Measurements from ENCODE around the gene OR2T33. TPM values are rescaled to one million over a fixed set of nuclear protein-coding genes. Genes with fewer than 3 reads are reported as not detected.
"Not testable (repeated sequence)": the region's sequence is repeated elsewhere in the genome, so short reads cannot be mapped to it uniquely, and the experiment has no call there.

The OR2T33 gene, protein sequence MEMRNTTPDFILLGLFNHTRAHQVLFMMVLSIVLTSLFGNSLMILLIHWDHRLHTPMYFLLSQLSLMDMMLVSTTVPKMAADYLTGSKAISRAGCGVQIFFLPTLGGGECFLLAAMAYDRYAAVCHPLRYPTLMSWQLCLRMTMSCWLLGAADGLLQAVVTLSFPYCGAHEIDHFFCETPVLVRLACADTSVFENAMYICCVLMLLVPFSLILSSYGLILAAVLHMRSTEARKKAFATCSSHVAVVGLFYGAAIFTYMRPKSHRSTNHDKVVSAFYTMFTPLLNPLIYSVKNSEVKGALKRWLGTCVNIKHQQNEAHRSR
- total RNA-seq = not detected

DNA sequence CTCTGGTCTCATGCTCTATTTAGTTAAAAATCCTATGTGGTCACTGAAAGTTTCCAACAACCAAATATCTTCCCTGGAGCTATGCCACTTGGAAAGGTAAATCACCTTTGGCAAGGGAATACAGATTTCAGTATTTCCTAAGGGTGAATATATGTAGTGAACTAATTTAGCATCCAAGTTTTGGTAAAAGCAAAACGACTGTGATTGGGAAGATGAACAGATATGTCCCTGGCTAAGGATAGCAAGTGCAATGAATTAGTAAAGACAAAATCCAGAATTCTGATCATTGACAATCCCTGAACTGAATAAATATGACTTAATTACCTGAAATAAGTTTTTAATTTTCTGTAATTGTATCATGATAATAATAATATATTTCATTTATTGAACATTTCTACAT lies at the start of gene OR2T33:
TSS of gene OR2T33 (minus strand) at position 101 of the 400 bp plus-strand sequence. CDS start 4,162 bp downstream, outside the sequence.
- H3K4me3 Mint-ChIP-seq = no peak within 1 kb of the TSS
- H3K36me3 Mint-ChIP-seq (ENCODE audit: low read depth) = no peaks in the 10 kb centered on the region
- no peak within 1 kb of the TSS for H3K27ac Mint-ChIP-seq
- DNase-seq = no peak
- no peaks in the 10 kb centered on the region for H3K4me1 Mint-ChIP-seq
- ChIA-PET CTCF (no interaction called here), POLR2A (no interaction called here)
- no peaks in the 10 kb centered on the region for H3K9me3 Mint-ChIP-seq
- no peaks in the 10 kb centered on the region for H3K27me3 Mint-ChIP-seq

- Mint-ChIP-seq H3K36me3 (ENCODE audit: low read depth) (no peaks in the 10 kb centered on the region), H3K4me3 (no peak within 1 kb of the TSS), H3K9me3 (no peaks in the 10 kb centered on the region), H3K4me1 (no peaks in the 10 kb centered on the region), H3K27ac (no peak within 1 kb of the TSS), H3K27me3 (no peaks in the 10 kb centered on the region)
- POLR2A ChIA-PET = no interaction called here
- CTCF ChIA-PET = no interaction called here
- DNase-seq = no peak
Observed at GRCh38 chr1:248324468-248324867, 46.7 kb upstream of the OR2T33 start, which contains the start of gene OR2M7. TSS of gene OR2M7 (minus strand) at chr1:248324568. CDS start at chr1:248324568, 0 bp downstream.

DNA sequence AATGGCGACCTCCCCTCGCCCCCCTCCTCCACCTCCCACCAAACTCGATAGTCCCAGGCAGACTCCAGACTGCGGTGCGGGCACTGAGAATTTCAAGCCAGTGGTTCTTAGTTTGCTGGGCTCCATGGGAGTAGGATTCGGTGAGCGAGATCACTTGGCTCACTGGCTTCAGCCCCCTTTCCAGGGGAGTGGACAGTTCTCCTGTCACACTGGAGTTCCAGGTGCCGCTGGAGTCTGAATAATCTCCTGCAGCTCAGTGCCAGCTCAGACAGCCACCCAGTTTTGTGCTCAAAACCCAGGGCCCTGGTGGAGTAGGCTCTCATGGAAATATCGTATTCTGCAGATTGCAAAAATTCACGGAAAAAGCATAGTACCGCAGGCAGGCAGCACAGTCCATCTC lies 39.0 kb upstream of the OR2T33 start:
- no peak for DNase-seq
- Mint-ChIP-seq H3K4me3 (no peak overlapping the region), H3K4me1 (no peaks in the 10 kb centered on the region), H3K9me3 (peaks cover 3% of the 10 kb centered on the region), H3K36me3 (ENCODE audit: low read depth) (no peaks in the 10 kb centered on the region), H3K27me3 (no peaks in the 10 kb centered on the region), H3K27ac (no peak overlapping the region)
- CTCF ChIA-PET = no interaction called here
- POLR2A ChIA-PET = no interaction called here

DNA sequence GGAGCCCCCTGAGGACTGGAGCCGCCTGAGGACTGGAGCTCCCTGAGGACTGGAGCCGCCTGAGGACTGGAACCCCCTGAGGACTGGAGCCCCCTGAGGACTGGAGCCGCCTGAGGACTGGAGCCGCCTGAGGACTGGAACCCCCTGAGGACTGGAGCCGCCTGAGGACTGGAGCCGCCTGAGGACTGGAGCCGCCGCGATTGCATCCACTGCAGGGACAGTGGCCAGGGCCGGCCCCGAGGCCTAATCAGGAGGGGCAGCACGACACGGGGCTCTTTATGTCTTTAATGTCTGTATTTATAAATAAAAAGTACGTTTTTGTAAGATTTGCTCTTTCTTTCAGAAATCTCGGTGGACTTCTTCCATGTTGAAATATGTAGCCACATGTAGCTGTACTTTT lies 29.0 kb upstream of the OR2T33 start:
- H3K4me1 Mint-ChIP-seq; H3K9me3 Mint-ChIP-seq; H3K4me3 Mint-ChIP-seq; CTCF ChIA-PET; H3K36me3 Mint-ChIP-seq (ENCODE audit: low read depth); DNase-seq; H3K27me3 Mint-ChIP-seq; H3K27ac Mint-ChIP-seq; POLR2A ChIA-PET: not testable (repeated sequence)

GRCh38 chr1:248306103-248306502 lies 28.3 kb upstream of the OR2T33 start:
- Mint-ChIP-seq H3K27me3 (no peaks in the 10 kb centered on the region), H3K4me1 (no peaks in the 10 kb centered on the region), H3K36me3 (ENCODE audit: low read depth) (no peaks in the 10 kb centered on the region), H3K9me3 (no peaks in the 10 kb centered on the region), H3K27ac (no peak overlapping the region), H3K4me3 (no peak overlapping the region)
- POLR2A ChIA-PET = no interaction called here
- no peak for DNase-seq
- CTCF ChIA-PET = no interaction called here

GRCh38 chr1:248305672-248306071 lies 27.9 kb upstream of the OR2T33 start:
- H3K27me3 Mint-ChIP-seq; DNase-seq; POLR2A ChIA-PET; H3K4me3 Mint-ChIP-seq; H3K4me1 Mint-ChIP-seq; H3K27ac Mint-ChIP-seq; CTCF ChIA-PET; H3K9me3 Mint-ChIP-seq; H3K36me3 Mint-ChIP-seq (ENCODE audit: low read depth): not testable (repeated sequence)

DNA sequence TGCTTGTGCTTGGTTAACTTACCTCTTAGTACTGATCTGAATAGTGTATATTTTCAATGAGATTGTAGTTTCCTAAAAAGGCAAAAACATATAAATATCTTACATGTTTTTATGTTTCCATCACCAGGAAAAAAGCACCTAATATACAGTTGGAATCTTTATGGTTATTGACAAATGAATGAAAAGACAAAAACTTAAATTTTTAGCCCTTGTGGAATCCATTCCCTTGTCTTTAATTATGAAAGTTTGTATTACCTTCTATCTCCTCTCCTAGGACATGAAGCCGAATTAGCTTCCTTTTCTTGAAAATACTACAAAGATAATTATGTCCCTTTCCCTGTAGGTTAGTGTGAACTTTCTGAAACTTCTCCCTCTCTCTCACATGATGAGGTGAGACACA lies 25.5 kb upstream of the OR2T33 start, which contains the start of gene OR2T12:
TSS of gene OR2T12 (minus strand) at position 101 of the 400 bp plus-strand sequence. CDS start 7,846 bp downstream, outside the sequence.
- DNase-seq = no peak
- ChIA-PET CTCF (no interaction called here), POLR2A (no interaction called here)
- H3K4me1 Mint-ChIP-seq = no peaks in the 10 kb centered on the region
- no peak within 1 kb of the TSS for H3K27ac Mint-ChIP-seq
- no peak within 1 kb of the TSS for H3K4me3 Mint-ChIP-seq
- no peaks in the 10 kb centered on the region for H3K27me3 Mint-ChIP-seq
- H3K9me3 Mint-ChIP-seq = no peaks in the 10 kb centered on the region
- H3K36me3 Mint-ChIP-seq (ENCODE audit: low read depth) = no peaks in the 10 kb centered on the region

- H3K36me3 Mint-ChIP-seq (ENCODE audit: low read depth) = no peaks in the 10 kb centered on the region
- no peak for DNase-seq
- no peaks in the 10 kb centered on the region for H3K4me1 Mint-ChIP-seq
- CTCF ChIA-PET = no interaction called here
- no peak overlapping the region for H3K4me3 Mint-ChIP-seq
- H3K9me3 Mint-ChIP-seq = peaks cover under 1% of the 10 kb centered on the region
- H3K27ac Mint-ChIP-seq = no peak overlapping the region
- H3K27me3 Mint-ChIP-seq = no peaks in the 10 kb centered on the region
- POLR2A ChIA-PET = no interaction called here
Observed at GRCh38 chr1:248288391-248288790, 10.6 kb upstream of the OR2T33 start.

DNA sequence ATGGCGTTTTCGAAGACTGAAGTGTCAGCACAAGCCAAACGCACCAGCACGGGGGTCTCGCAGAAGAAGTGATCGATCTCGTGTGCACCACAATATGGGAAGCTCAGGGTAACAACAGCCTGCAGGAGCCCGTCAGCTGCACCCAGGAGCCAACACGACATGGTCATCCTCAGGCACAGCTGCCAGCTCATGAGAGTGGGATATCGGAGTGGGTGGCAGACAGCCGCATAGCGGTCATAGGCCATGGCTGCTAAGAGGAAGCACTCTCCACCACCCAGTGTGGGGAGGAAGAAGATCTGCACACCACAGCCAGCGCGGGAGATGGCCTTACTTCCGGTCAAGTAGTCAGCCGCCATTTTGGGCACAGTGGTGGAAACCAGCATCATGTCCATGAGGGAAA lies 4.6 kb downstream of the OR2T33 start:
- H3K27ac Mint-ChIP-seq; H3K27me3 Mint-ChIP-seq; H3K4me3 Mint-ChIP-seq; DNase-seq; POLR2A ChIA-PET; H3K36me3 Mint-ChIP-seq (ENCODE audit: low read depth); H3K4me1 Mint-ChIP-seq; CTCF ChIA-PET; H3K9me3 Mint-ChIP-seq: not testable (repeated sequence)

DNA sequence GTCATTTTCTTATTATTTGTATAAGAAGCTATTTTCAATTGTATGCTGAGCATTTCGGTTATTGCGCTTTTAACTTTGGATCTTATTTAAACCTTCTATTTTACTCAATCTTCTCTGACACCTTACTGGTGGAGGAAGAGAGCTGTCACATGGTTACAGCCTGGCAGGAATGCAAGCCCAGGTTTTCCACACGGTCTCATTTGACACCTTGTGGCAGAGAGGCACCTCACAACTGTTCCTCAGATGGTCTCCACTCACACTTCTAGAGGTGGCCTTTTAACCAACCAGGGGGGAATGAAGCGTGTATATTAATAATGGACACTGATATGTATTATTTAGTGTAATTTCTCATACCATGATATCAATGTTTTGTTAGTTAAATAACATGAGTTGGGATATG lies 9.6 kb downstream of the OR2T33 start:
- Mint-ChIP-seq H3K27ac (no peak overlapping the region), H3K4me1 (no peaks in the 10 kb centered on the region), H3K4me3 (no peak overlapping the region), H3K9me3 (no peaks in the 10 kb centered on the region), H3K27me3 (no peaks in the 10 kb centered on the region), H3K36me3 (ENCODE audit: low read depth) (no peaks in the 10 kb centered on the region)
- POLR2A ChIA-PET = no interaction called here
- CTCF ChIA-PET = no interaction called here
- no peak for DNase-seq

GRCh38 chr1:248259309-248259708 lies 18.5 kb downstream of the OR2T33 start:
- H3K36me3 Mint-ChIP-seq (ENCODE audit: low read depth); H3K9me3 Mint-ChIP-seq; H3K27me3 Mint-ChIP-seq; H3K27ac Mint-ChIP-seq; H3K4me3 Mint-ChIP-seq; H3K4me1 Mint-ChIP-seq; DNase-seq; POLR2A ChIA-PET: not testable (repeated sequence)
- CTCF ChIA-PET = interaction anchor here (0.6 kb wide), 1 partner anchor 360 kb away, joined by 4 read pairs; no protein-coding TSS in a partner anchor

DNA sequence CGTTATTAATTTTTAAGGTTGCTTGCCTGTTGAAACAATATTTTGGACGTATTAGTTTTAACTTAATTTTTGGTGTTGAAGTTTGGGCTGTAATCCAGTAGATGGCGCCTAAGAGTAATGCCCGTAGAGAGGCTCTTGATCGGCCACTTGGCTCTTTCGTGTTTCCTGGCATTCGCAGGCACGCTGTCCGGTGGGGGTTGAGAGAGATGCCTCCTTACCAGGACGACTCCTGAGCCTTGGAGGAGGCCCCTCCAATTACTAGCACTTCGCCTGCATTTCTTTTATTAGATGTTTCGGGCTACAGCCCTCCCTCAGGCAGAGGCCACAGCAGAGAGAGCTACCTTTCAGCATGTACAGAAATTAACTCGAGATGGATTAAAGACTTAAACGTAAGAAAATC lies 34.6 kb downstream of the OR2T33 start:
- Mint-ChIP-seq H3K27me3 (peaks cover 4% of the 10 kb centered on the region), H3K9me3 (no peaks in the 10 kb centered on the region), H3K4me1 (peaks cover 2% of the 10 kb centered on the region), H3K4me3 (no peak overlapping the region), H3K36me3 (ENCODE audit: low read depth) (no peaks in the 10 kb centered on the region), H3K27ac (no peak overlapping the region)
- POLR2A ChIA-PET = no interaction called here
- CTCF ChIA-PET = no interaction called here
- DNase-seq = peak; percentile 51

GRCh38 chr1:248239478-248239877 lies 38.3 kb downstream of the OR2T33 start:
- no peak for DNase-seq
- POLR2A ChIA-PET = no interaction called here
- peaks cover 2% of the 10 kb centered on the region for H3K27me3 Mint-ChIP-seq
- peaks cover 2% of the 10 kb centered on the region for H3K4me1 Mint-ChIP-seq
- no peak overlapping the region for H3K27ac Mint-ChIP-seq
- no peaks in the 10 kb centered on the region for H3K9me3 Mint-ChIP-seq
- H3K36me3 Mint-ChIP-seq (ENCODE audit: low read depth) = no peaks in the 10 kb centered on the region
- CTCF ChIA-PET = no interaction called here
- H3K4me3 Mint-ChIP-seq = no peak overlapping the region

DNA sequence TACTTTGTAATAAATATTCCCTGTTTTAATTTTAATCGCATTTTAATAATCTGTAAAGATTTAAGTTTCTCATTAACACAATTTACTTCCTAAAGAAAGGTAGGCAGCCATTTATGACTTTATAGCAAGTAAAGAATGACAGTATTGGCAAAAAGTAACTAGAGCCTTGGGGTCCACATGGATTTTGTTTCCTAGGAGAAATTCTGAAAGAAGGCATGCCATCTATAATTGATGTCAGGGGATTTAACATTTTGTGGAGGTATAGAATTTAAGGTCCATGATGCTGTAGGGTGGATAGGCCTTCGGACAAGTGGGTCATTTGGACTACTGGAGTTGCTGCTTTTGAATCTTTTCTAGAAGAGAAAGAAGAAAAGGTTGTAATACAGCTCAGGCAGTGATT lies 46.7 kb downstream of the OR2T33 start, which contains the start of gene OR2M4:
TSS of gene OR2M4 (plus strand) at position 301 of the 400 bp plus-strand sequence. CDS start 7,512 bp downstream, outside the sequence.
- CTCF ChIA-PET = no interaction called here
- Mint-ChIP-seq H3K9me3 (no peaks in the 10 kb centered on the region), H3K4me1 (no peaks in the 10 kb centered on the region), H3K4me3 (no peak within 1 kb of the TSS), H3K27me3 (no peaks in the 10 kb centered on the region), H3K27ac (no peak within 1 kb of the TSS), H3K36me3 (ENCODE audit: low read depth) (no peaks in the 10 kb centered on the region)
- no peak for DNase-seq
- POLR2A ChIA-PET = no interaction called here
